ENCODE results near the gene BNC2.

The BNC2 gene

GRCh38 chr9:16640649-16641048 lies 229.8 kb downstream of the BNC2 start:
- no peak for DNase-seq (ENCODE audit: low read depth)

GRCh38 chr9:16639644-16640043 lies 230.8 kb downstream of the BNC2 start:
- H3K4me3 ChIP-seq (ENCODE audit: low read length), result no peak overlapping the region
- no peak for DNase-seq (ENCODE audit: low read depth)
- no peak for TF ChIP-seq CTCF (conservative IDR thresholded peaks at IDR 0.05; ENCODE audit: low read depth, low read length)

More at GRCh38 chr9:16640649-16641048, 229.8 kb downstream of the BNC2 start:
- TF ChIP-seq CTCF (conservative IDR thresholded peaks at IDR 0.05; ENCODE audit: low read depth, low read length), result peak; percentile 40
- no peak overlapping the region for H3K4me3 ChIP-seq (ENCODE audit: low read length)

DNA sequence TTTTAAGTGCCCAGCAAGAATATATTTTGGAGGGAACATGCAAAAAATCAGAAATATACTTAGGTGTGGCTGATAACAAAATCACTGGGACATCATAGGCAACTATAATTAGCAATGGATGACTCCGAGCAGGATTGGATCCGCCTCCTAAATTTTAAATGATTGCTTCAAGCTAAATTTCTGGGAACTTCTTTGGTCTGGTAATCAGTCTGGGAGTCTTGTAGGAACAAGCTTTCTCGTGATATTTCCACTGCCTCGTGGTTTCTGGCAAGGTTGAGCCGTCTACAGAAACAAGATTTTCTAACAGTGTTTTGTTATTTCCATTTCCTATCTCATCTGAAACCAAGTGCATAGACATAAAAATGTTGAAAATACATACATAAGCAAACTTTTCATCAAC lies 232.6 kb downstream of the BNC2 start:
- H3K4me3 ChIP-seq (ENCODE audit: low read length), result no peak overlapping the region
- DNase-seq (ENCODE audit: low read depth), result no peak
- TF ChIP-seq CTCF (conservative IDR thresholded peaks at IDR 0.05; ENCODE audit: low read depth, low read length), result no peak

GRCh38 chr9:16637218-16637617 lies 233.3 kb downstream of the BNC2 start:
- no peak overlapping the region for H3K4me3 ChIP-seq (ENCODE audit: low read length)
- DNase-seq (ENCODE audit: low read depth), result no peak
- TF ChIP-seq CTCF (conservative IDR thresholded peaks at IDR 0.05; ENCODE audit: low read depth, low read length), result no peak

DNA sequence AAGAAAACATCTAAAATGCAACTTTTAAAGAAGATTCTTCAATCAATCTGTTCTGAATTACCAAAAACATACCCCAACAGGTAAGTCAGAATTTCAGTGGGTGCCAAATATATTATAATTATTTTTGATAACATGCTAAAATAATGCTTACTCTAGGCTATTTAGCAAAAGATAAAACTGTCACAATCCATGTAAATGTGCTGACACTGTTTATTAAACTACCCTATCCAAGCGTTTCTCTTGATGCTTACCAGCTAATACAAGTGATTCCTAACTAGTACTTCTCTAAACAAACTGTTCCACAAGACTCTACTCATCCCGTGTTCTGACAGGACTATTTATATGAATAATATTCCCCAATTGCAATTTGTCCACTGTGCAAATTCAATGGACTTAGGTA lies 236.7 kb downstream of the BNC2 start:
- H3K4me3 ChIP-seq (ENCODE audit: low read length), result no peak overlapping the region
- TF ChIP-seq CTCF (conservative IDR thresholded peaks at IDR 0.05; ENCODE audit: low read depth, low read length), result no peak
- DNase-seq (ENCODE audit: low read depth), result no peak

- H3K4me3 ChIP-seq (ENCODE audit: low read length), result no peak overlapping the region
- no peak for DNase-seq (ENCODE audit: low read depth)
- TF ChIP-seq CTCF (conservative IDR thresholded peaks at IDR 0.05; ENCODE audit: low read depth, low read length), result no peak
These were observed 242.1 kb downstream of the BNC2 start for GRCh38 chr9:16628413-16628812.

DNA sequence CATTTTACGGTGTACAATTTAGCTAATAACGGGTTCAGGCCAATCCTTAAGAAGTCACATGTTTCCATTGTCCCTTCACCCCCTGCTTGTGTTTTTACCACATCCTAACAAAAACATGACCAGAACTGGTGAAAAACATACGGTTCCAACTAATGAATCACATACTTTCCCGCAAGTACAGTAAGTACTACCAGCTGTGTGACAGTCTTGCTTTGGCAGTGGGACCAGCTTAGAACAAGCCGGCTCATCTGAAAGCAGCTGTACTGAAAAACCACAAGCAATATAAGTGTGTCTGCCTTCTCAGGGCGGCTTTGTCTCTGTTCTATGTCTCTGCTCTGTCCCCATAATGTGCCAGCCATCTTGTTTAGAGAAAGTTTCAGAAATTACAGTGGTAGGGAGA lies 242.5 kb downstream of the BNC2 start:
- H3K4me3 ChIP-seq (ENCODE audit: low read length), result no peak overlapping the region
- peak; percentile 63 for DNase-seq (ENCODE audit: low read depth)
- TF ChIP-seq CTCF (conservative IDR thresholded peaks at IDR 0.05; ENCODE audit: low read depth, low read length), result no peak
